GM19395 (cell line): ENCODE measurements around the gene STARD10.

Source experiments
- ATAC-seq: cut with Tn5 transposase; IDR thresholded peaks from one replicate; pipeline ENCODE4 v1.9.1; 2021; ENCODE audit warnings: mild to moderate bottlenecking, moderate library complexity; ENCODE audit not compliant: unreplicated experiment

Gene STARD10

DNA sequence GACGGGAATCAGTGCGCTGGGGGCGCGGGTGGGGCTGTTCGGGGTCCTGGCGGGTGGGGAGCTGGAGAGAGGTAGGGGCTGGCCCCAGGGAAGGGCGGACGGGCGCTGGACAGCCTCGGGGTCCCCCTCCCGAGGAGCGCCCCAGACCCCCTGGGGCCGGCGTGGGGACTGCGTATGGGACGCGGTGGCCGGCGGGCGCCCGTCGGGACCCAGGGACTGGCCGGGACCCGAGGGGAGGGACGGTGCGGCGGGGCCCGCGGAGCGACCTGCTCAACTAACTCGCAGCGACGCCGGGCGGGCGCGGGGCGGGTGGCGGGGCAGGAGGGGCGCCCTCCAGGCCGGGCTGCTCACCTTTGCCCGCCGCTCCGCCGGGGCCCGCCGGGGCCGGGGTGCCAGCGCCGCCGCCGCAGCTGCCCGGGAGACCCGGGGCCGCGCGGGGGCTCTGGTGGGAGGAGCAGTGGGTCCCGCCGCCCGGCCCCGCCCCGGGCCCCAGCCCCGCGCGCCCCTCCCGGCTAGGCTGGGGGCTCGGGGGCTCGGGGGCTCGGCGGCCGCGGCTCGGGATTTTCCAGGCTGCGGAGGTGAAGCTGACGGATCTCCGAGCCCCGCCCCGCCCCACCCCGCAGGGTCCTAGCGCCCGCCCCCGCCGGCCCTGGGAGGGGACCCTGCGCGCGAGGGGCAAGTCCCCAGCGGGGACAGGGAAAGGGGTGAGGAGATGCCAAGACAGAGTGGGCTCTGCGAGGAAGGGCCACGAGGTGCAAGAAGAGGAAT, 12.3 kb downstream of the STARD10 start:
- ATAC-seq = no peak

DNA sequence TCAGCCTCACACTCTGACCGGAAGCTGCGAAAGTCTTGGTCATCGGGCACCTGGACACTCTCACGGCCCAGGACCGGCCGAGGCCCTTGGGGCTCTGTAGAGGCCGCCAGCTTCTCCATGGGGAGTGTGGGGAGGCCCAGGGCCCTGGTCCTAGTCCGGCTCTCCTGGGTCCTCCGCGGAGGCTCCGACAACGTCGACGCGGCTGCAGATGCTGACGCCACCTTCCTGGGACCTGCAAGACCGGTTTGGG, 12.9 kb downstream of the STARD10 start:
- ATAC-seq = no peak

DNA sequence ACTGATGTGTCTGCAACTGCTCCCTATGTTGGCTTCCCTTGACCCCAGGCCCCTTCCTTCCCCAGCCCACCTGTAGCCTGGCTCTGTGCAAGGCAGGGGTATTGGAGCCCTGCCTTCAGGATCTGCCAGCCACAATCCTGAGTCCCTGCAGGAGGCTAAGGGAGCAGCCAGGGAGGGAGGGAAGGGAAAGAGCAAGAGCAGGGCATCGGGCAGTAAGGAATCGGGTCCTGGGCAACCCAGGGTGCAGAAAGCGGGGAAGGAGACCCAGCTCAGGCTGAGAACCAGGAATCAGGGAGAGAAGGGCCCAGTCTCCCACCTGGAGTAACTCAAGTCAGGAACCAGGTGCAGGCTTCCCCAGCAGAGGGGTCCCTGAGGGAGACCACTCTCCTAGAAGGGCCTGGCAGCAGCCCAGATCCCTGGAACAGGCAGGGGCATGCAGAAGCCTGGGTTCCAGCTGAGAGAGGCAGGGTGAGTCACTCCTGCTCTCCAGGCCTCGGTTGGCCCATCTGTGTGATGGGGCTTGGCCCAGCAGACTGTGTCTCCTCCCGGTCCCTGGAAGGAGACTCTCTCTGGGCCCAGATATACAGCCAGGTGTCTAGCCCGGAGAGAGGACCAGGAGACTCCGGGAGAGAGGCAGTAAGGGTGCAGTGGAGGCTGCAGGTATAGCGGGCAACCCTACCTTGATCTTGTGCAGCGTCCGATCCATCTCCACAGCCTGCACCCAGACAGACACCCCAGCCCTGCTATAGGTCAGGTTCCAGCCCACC, 13.4 kb downstream of the STARD10 start:
- no peak for ATAC-seq

DNA sequence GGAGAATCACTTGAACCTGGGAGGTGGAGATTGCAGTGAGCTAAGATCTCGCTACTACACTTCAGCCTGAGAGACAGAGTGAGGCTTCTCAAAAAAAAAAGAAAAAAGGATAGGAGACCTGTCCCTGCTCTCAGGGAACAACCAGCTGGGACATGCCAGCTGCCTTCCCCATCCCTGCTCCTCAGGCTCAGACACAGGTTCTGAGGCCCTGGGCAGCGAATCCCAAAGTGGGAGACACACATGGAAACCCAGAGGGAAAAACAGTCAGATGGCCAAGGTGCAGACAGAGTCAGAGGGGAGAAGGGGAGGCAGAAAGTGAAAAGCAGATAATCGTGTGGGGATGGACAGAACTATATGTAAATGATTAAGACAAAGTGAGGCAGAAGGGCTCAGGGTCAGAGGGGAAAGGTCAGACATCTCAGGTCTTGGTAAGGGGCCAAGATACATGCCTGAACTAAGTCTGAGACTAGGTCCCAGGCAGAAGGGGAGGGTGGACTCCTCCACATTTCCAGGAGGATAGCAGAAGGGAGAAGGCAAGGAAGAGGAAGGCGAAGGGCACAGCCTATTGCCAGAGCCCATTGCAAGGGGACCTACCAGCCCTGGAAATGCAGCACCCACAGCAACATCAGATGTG, 14.2 kb downstream of the STARD10 start:
- no peak for ATAC-seq

DNA sequence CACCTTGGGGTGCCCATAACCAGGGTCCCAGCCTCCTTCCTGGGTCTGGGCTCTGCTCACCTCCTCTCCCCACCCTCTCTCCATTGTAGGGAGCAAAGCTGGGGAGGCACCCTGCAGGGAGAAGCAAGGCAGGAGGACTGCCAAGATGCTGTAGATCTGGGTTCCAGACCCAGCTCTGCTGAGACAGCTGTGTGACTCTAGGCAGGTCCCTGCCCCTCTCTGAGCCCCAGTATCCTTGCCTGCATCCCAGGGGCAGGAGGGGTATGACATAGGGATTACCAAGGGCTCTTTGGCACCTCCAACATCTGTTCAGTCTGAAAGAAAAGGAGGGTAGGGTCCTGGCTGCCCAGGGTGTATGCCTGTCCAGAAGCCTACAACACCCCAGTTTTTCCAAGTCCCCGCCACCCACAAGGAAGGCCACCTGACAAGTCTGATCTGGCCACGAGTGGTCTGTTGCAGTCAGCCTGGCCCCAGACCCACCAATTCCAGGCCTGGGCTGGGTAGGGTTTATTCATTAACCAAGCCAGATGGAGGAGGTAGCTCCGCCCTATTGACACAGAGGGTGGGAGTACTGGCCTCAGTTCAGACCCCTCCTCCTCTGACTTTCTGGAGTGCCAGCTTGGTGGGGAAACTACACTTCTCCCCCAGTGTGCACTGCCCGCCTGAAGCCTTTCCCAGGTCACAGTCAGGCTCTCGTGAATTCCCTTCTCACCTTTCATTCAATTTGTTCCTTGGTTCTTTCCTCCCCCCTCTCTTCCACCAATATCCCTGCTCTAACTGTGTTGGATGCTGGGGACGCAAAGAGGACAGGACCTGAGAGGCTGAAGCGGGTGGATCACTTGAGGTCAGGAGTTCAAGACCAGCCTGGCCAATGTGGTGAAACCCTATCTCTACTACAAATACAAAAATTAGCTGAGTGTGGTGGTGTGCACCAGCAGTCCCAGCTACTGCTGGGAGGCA, 15.0 kb downstream of the STARD10 start:
- ATAC-seq = no peak

DNA sequence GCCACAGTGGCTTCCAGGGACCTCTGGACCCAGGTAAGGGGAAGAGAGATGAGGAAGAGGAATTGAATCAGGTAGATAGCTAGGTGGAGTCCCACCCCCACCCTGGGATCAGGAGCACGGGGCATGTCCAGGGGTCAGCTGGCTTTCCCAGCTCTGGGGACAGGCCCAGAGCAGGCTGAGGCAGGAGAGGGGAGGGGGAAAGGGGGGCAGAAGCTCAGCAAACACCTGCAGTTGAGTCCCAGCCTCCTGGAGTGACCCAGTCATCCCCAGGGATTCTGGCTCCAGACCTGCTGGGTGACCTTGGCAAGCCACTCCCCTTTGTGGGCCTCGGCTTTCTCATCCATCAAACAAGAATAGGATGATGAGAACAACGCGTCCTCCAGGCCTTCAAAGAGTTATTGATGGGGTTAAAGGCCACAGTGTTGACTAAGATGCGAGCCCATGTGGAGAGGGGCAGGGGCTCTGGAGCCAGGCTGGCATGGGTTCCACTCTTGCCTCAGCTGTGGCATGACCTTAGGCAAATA, 16.0 kb downstream of the STARD10 start:
- no peak for ATAC-seq

DNA sequence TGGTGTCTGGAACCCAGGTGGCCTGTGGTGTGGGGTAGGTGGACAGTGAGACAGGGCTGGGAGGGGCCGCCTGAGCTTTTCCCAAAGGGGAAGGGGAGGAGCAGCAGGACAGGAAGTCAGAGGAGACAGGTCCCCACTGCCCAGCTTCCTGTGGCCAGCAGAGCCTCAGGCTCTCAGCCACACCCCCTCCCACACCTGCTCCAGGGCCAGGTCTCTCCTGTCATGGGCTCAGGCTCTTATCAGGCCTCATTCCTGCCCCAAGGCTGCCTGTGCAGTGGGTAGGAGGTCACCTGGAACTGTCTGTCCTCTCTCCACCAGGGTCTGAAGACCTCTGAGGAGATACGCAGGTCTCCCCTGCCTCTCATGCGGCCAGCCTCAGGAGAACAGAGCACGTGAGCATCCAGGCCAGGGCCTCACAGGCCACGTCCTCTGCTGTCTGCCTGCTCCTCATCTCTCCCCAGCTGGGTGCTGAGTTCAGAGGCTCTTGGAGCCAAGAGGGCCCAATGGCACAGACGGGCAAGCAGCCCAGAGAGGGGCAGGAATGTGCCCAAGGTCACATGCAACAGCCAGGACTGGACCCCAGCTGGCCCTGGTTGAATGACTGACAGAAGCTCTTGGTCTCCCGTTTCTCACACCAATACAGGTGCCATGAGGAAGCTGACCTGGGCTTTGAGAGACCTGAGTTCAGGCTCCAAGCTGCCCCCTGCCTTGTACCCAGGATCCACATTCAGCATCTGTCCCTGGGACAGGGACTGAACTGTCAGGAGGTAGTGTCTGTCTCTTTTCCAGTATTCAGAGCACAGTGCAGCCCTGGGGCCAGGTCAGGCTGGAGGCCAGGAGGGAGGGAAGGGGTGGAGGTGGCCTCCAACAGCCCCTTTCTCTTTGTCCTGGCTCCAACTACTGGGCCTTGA, 16.7 kb downstream of the STARD10 start:
- no peak for ATAC-seq

DNA sequence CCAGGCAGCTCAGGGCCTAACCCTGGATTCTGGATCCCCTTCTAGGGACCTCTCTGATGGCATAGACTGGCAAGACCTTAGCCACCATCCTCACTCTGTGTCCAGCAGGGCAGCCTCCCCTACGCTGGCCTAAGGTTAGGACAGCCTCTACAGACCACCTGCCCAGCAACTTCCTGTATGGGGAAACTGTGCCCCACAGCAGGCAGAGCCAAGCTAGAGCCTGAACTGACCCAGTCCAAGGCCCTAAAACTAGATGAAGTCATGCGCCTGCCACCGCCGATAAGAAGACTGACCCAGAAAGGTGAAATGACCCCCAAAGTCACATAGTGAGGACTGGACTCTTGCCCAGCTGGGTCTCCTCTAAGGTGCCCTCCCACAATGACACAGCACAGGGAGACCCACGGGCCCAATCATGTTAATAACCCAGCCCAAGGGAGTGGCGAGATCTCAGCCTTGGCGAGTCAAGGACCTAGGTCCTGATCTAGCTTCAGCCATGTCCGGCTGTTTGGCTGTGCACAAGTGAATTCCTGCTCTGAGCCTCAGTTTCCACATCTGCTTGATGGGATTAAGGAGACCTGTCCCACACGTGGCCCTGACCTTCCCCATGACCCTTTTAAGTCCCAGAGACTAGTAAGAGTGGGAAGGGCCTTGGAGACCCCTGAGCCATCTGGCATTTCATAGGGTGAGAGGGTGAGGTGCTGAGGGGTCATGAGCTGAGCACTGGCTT, 17.6 kb downstream of the STARD10 start:
- no peak for ATAC-seq

DNA sequence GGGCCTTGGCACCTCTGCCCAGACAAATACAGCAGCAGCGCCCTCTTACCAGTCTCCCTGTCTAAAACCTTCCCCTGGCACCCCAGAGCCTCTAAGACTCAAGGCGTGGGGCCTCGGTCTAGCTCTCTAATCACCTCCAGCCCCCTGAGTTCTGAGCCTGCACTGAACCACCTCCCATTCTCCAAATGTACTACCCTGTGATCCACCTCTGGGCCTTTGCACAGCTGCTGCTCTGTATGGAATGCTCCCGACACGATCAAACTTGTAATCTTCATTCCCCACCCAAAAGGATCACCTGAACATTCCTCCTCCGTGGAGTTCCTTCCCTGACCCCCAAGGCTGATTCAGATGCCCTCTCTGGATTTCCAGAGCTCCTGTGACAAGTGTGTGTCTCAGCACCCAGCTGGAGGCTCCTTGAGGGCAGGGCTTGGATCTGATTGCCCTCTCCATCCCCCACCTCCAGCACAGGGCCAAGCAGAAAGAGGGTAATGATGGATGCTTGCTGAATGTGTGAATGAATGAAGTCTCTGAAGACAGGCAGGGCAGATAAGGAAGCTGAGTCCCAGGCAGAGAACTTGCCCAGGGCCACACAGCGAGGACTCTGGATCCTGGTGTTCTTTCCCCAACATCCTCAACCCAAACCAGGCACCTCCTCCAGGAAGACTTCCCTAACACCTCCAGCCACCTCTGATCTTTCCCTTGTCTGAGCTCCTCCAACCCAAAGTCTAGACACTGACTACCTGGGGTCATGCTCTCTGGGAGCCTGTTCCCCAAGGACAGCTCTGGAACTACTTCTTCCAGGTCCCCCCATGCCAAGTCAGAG, 18.3 kb downstream of the STARD10 start:
- no peak for ATAC-seq

DNA sequence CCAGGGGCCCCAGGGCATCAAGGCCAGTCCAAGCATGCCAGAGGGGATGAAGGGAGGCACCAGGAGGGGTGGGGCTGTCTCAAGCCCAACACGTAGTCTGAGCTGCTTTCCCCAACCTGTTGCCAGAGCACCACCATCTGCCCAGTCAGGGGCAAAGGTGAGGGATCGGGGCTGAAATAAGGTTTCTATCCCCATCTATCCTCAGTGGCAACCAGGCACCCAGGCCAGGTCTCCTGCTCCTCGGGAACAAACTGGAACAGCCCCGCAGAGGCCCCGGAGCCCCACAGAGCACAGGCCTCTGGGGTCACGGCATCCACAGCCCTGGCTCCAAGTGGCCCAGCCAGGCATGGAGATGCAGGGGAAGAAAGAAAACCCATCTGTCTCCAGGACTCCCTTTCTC, 19.3 kb downstream of the STARD10 start:
- ATAC-seq = no peak

DNA sequence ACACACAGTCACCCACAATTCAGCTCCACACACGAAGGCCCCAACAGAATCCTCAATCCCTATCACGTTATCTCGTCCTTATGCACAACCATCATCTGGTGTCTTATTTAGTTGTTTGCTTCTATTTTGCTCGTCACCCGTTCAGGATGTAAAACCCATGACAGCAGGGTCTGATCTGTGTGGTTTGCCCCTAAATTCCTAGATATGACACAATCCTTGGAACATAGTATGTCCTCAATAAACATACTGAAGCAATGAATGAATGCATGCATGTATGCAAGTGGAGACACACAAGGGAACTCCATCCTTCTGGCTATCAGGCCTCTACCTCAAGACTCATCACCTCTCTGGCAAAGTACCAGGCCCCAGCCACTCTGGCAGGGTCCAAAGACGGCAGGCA, 20.2 kb downstream of the STARD10 start:
- ATAC-seq = no peak

DNA sequence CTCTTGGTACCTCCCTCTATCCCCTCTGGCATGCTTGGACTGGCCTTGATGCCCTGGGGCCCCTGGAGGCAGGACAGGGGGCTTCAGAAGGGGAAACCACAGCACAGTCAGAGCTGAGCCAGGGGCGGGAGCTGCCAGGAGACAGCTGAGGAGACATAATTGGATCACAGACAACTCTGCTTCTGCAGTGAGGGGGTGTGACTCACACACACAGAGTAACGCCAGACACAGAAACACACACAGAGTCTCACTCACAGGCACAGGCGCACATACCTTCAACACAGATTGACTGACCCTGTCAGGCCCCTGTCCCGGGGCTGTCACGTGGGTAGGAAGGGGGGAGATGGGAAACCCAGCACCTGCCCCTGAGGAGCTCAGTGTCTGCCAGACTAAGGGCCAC, 20.6 kb downstream of the STARD10 start:
- no peak for ATAC-seq

DNA sequence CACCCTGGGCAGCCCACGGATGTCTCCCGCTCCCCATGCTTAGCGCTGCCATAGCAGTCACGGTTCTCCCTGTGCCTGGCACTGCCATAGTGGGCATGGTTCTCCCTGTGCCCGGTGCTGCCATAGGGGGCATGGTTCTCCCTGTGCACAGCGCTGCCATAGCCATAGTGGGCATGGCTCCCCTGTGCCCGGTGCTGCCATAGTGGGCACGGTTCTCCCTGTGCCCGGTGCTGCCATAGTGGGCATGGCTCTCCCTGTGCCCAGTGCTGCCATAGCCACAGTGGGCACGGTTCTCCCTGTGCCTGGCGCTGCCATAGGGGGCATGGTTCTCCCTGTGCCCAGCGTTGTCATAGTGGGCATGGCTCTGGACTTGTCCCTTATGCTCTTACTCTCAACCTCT, 21.8 kb downstream of the STARD10 start:
- ATAC-seq = no peak

DNA sequence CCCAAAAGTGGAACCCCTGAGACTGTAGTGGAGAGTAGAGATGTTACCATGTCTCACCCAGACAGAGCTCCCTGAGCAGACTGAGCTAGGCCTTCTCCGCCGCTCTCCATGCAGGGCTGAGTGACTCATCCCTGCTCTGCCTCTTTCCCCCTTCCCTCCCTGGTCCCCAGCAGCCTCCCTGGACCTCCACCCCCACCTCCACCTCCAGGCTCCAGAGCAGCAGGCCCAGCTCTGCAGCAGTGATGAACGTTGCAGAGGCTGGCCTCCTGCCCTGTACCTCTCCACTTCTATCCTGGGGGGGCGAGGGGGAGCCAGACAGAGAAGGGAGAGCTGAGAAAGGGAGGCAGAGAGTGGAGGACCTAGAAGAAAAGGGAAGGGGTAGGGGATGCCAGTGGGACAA, 22.3 kb downstream of the STARD10 start:
- no peak for ATAC-seq

DNA sequence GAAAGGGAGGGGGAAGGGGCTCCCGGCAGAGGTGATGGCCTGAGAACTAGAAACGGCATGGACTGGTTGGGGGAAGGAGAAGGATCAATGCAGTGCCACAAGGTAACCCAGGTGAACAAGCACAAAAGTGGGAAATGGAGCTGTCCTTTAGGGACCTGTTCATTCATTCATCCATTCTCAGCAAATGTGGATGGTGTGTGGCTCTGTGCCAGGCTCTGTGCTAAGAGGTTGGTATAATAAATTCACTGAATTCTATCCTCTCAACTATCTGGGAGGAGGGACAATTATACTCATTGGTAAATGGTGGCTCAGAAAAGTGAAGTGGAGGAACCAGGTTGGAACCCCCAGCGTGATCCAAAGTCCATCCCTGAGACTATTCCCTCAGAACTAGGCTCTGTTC, 23.0 kb downstream of the STARD10 start:
- ATAC-seq = no peak

DNA sequence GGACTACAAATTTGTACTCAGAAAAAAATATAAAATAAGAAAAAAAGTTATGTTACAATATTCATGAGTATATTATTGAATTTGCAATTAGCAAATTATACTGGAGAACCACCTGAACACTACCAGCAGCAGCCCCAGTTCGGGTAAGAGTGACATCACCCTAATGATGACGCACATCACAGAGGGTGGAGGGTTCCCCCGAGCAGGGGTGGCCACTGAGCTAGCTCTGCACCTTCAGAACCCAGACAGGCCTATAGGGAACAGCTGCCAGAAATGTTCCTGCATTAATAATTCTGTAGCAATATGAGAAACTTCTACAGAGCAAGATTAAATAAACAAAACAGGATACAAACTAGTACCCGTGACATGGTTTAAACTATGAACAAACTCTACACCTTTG, 24.2 kb downstream of the STARD10 start:
- no peak for ATAC-seq

DNA sequence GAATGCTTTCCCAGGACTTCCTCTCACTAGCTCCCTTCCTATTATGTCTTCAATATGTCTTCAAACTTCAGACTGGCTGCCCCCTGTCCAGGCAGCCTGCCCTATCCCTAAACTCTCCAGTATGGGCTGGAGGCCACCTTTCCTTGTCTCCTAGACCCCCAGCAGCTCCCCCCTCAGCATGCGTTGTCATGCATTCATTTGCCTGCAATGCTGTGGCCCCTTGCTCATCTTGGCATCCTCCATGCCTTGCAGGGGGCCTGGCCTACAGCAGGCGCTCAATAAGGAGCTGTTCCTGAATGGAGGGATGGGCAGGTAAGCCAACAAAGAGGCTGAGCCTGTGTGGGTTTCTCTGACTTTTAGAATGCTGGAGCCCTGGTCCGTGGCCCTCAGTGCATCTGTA, 25.3 kb downstream of the STARD10 start:
- ATAC-seq = no peak
